ENCODE measurements around the gene PTGS1. TPM values are rescaled to one million over a fixed set of nuclear protein-coding genes. Genes with fewer than 3 reads are reported as not detected.

Gene PTGS1
- total and polyA plus RNA-seq, 7 donors, result 0.56 to 5.6 (median 1.5) TPM

- H3K4me1 ChIP-seq, result peaks cover 7% of the 10 kb centered on the region
- no peak overlapping the region for H3K27ac ChIP-seq
- no peak overlapping the region for H3K4me3 ChIP-seq
- intact Hi-C loops (cut with DNase I), result no loop called here
- no peak for DNase-seq
- whole genome bisulfite sequencing, 3 donors, result 68 to 79% (median 69%) methylated on average over 10 of the region's 10 CpGs
- H3K9me3 ChIP-seq, result no peaks in the 10 kb centered on the region
- no peaks in the 10 kb centered on the region for H3K27me3 ChIP-seq (ENCODE audit: insufficient read depth in 3 of 3, low read length in 2 of 3)
- H3K36me3 ChIP-seq (ENCODE audit: insufficient read depth in 1 of 2, low read depth in 1 of 2), result peaks cover 0 to 15% of the 10 kb centered on the region in 2 donors
- TF ChIP-seq CTCF (IDR thresholded peaks at IDR 0.05), result no peak
- no peak for ATAC-seq
These were observed 37.5 kb upstream of the PTGS1 start for GRCh38 chr9:122333169-122333808.

- H3K27ac ChIP-seq, result no peak overlapping the region
- ATAC-seq (no peak), DNase-seq (no peak)
- TF ChIP-seq CTCF (IDR thresholded peaks at IDR 0.05), result no peak
- intact Hi-C loops (cut with DNase I), result no loop called here
- no peaks in the 10 kb centered on the region for H3K36me3 ChIP-seq (ENCODE audit: insufficient read depth in 1 of 2, low read depth in 1 of 2)
- H3K9me3 ChIP-seq, result no peaks in the 10 kb centered on the region
- H3K4me3 ChIP-seq, result no peak overlapping the region
- 81 to 89% (median 87%) methylated on average over 4 of the region's 4 CpGs for WGBS, 3 donors
- peaks cover 7% of the 10 kb centered on the region for H3K4me1 ChIP-seq
- H3K27me3 ChIP-seq (ENCODE audit: insufficient read depth in 3 of 3, low read length in 2 of 3), result no peaks in the 10 kb centered on the region
These were observed 35.9 kb upstream of the PTGS1 start for GRCh38 chr9:122334916-122335315.

- intact Hi-C loops (cut with DNase I), result no loop called here
- H3K4me3 ChIP-seq, result no peak overlapping the region
- TF ChIP-seq CTCF (IDR thresholded peaks at IDR 0.05), result no peak
- WGBS, 3 donors, result 90 to 93% (median 91%) methylated on average over 5 of the region's 5 CpGs
- DNase-seq (no peak), ATAC-seq (no peak)
- no peaks in the 10 kb centered on the region for H3K27me3 ChIP-seq (ENCODE audit: insufficient read depth in 3 of 3, low read length in 2 of 3)
- H3K36me3 ChIP-seq (ENCODE audit: insufficient read depth in 1 of 2, low read depth in 1 of 2), result no peaks in the 10 kb centered on the region
- H3K9me3 ChIP-seq, result no peaks in the 10 kb centered on the region
- H3K27ac ChIP-seq, result no peak overlapping the region
- H3K4me1 ChIP-seq, result peaks cover 7% of the 10 kb centered on the region
These were observed 34.6 kb upstream of the PTGS1 start for GRCh38 chr9:122336189-122336588.

- ATAC-seq (no peak), DNase-seq (no peak)
- no peaks in the 10 kb centered on the region for H3K9me3 ChIP-seq
- no peaks in the 10 kb centered on the region for H3K27me3 ChIP-seq (ENCODE audit: insufficient read depth in 3 of 3, low read length in 2 of 3)
- H3K4me3 ChIP-seq, result no peak overlapping the region
- WGBS, 3 donors, result 66 to 72% (median 69%) methylated on average over 26 of the region's 26 CpGs
- no peak overlapping the region for H3K27ac ChIP-seq
- peaks cover 7% of the 10 kb centered on the region for H3K4me1 ChIP-seq
- H3K36me3 ChIP-seq (ENCODE audit: insufficient read depth in 1 of 2, low read depth in 1 of 2), result no peaks in the 10 kb centered on the region
- TF ChIP-seq CTCF (IDR thresholded peaks at IDR 0.05), result no peak
- intact Hi-C loops (cut with DNase I), result no loop called here
These were observed 33.8 kb upstream of the PTGS1 start for GRCh38 chr9:122336866-122337555.
